Gastroesophageal sphincter (tissue), 4 donors: ENCODE results near the gene DPEP3. TPM values are rescaled to one million over a fixed set of nuclear protein-coding genes. Genes with fewer than 3 reads are reported as not detected.

ENCODE experiments used
- ATAC-seq: fragments of 150-250 bp; one replicate; pipeline ENCODE4 v1.9.1; 2016; ENCODE audit warnings: mild to moderate bottlenecking, moderate library complexity
- H3K27ac ChIP-seq, 4 donors: fragments of 200-600 bp; sonication (generic) in 3 of 4; 1 replicate in 3 of 4; 2 replicates in 1 of 4; pipeline ENCODE4 v1.5.1; 2016 to 2019
- H3K27me3 ChIP-seq: fragments of 200-600 bp; sonication (generic); one replicate; pipeline ENCODE4 v1.5.1; 2019
- H3K36me3 ChIP-seq, 2 donors: fragments of 200-600 bp; sonication (generic); one replicate each; pipeline ENCODE4 v1.5.1; 2019; ENCODE audit warnings: control low read depth in 1 of 2
- H3K4me1 ChIP-seq, 3 donors: fragments of 200-600 bp; sonication (generic); 1 replicate in 2 of 3; 2 replicates in 1 of 3; pipeline ENCODE4 v1.5.1; 2016 to 2019; ENCODE audit warnings: control low read depth in 2 of 3
- H3K4me3 ChIP-seq, 2 donors: fragments of 200-600 bp; sonication (generic); one replicate each; pipeline ENCODE4 v1.5.1; 2019; ENCODE audit warnings: mild to moderate bottlenecking in 1 of 2, moderate library complexity in 1 of 2
- H3K9me3 ChIP-seq, 3 donors: fragments of 200-600 bp; sonication (generic); one replicate each; pipeline ENCODE4 v1.5.1; 2017 to 2019; ENCODE audit warnings: control low read depth in 2 of 3
- EP300 ChIP-seq: sonication (generic); formaldehyde crosslinking; IDR thresholded peaks from one replicate; pipeline ENCODE4 v1.6.1; 2017; ENCODE audit warnings: antibody characterized with exemption, mild to moderate bottlenecking
- POLR2A ChIP-seq, 2 donors: fragments of 450-650 bp; IDR thresholded peaks; one replicate each; pipeline ENCODE4 v1.6.1; 2017; ENCODE audit warnings: antibody characterized with exemption in 2 of 2, mild to moderate bottlenecking in 2 of 2, moderate library complexity in 1 of 2
- POLR2AphosphoS5 ChIP-seq: sonication (generic); formaldehyde crosslinking; IDR thresholded peaks from one replicate; pipeline ENCODE4 v1.6.1; 2017; ENCODE audit warnings: antibody characterized with exemption
- WGBS, 2 donors: methylation state at CpG; one replicate each; pipeline ENCODE4 v1.1.5; 2018; ENCODE audit warnings: low coverage in 1 of 2; 5-methylcytosine and 5-hydroxymethylcytosine counted together
- total RNA-seq, 4 donors: library from RNA; depleted of rRNA; stranded (reverse); fragments of >200 nt; gene quantifications; one replicate each; pipeline ENCODE4 v1.1.0, GENCODE V29; 2016
- TF ChIP-seq, protein P1 (sequence below), 4 experiments: fragments of 200-600 bp in 2 of 4; fragments of 450-650 bp in 2 of 4; sonication (generic) in 1 of 4; IDR thresholded peaks; one replicate each; pipeline ENCODE4 v1.5.1; 2017 to 2019; ENCODE audit warnings: antibody characterized with exemption in 4 of 4, mild to moderate bottlenecking in 2 of 4, moderate library complexity in 2 of 4

Gene DPEP3
- total RNA-seq, 4 donors from 2014 or later, result 1.4 TPM; not detected in 3

DNA sequence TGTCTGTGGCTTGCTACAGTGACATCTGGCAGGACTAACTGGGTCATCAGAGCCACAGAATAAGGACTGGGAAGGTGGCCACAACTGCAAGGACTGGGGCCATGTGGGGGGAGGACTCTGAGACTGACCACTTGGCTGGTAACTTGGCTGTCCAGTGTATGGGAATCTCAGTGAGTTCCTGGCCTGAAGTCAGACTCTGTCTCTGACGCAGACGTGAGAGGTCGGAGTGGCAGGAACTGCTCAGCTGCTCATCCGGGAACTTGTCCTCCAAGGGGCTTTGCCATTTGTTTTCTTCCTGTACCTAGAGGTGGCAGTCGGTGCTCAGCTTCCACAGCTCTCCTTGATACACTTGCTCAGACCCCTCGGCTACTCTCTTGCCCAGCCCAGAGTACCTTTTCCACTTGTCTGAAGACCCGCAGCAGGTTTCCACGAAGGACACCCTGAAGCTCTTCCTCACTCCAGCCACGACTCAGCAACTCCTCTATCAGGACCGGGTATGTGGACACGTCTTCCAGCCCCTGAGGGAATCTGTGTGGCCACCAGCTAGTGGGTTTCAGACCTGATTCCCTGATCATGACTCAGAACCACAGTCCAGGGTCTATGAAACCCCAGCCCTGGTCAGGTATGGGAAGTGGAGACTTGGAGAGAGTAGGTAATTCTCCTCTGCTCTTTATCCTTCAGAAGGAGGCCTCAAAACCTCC, 7.3 kb upstream of the DPEP3 start:
- H3K27ac ChIP-seq, result no peak overlapping the region
- H3K27me3 ChIP-seq, result peaks cover 3% of the 10 kb centered on the region
- no peaks in the 10 kb centered on the region for H3K36me3 ChIP-seq
- no peaks in the 10 kb centered on the region for H3K9me3 ChIP-seq
- H3K4me3 ChIP-seq, result no peak overlapping the region
- no peak for TF ChIP-seq POLR2AphosphoS5
- peaks cover 0 to 20% (median 0%) of the 10 kb centered on the region in 3 donors for H3K4me1 ChIP-seq
- no peak for ATAC-seq
- 38 to 100% methylated on average over 1 to 2 of the region's 11 CpGs for WGBS, 2 donors

DNA sequence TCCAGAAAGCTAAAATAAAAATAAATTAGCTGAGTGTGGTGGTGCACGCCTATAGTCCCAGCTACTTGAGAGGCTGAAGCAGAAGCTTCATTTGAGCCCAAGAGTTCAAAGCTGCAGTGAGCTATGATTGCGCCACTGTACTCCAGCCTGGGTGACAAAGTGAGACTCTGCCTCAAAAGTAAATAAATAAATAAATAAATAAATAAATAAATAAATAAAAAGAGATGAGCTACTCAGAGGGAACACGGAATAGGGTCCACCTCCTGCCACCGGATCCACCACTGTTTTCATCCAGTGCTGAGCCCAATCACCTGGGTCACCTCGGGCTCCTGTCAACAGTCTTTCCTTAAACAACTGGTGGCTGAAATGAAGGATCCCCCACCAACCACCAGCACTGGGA, 6.7 kb upstream of the DPEP3 start:
- H3K4me3 ChIP-seq, result no peak overlapping the region
- H3K9me3 ChIP-seq, result no peaks in the 10 kb centered on the region
- ATAC-seq, result no peak
- no peak overlapping the region for H3K27ac ChIP-seq
- no peaks in the 10 kb centered on the region for H3K36me3 ChIP-seq
- whole genome bisulfite sequencing, 2 donors, result 81 to 100% methylated on average over 1 to 5 of the region's 5 CpGs
- peaks cover 0 to 17% (median 0%) of the 10 kb centered on the region in 3 donors for H3K4me1 ChIP-seq
- no peak for TF ChIP-seq POLR2A (IDR thresholded peaks at IDR 0.05)
- TF ChIP-seq POLR2AphosphoS5, result no peak
- TF ChIP-seq, protein P1, sequence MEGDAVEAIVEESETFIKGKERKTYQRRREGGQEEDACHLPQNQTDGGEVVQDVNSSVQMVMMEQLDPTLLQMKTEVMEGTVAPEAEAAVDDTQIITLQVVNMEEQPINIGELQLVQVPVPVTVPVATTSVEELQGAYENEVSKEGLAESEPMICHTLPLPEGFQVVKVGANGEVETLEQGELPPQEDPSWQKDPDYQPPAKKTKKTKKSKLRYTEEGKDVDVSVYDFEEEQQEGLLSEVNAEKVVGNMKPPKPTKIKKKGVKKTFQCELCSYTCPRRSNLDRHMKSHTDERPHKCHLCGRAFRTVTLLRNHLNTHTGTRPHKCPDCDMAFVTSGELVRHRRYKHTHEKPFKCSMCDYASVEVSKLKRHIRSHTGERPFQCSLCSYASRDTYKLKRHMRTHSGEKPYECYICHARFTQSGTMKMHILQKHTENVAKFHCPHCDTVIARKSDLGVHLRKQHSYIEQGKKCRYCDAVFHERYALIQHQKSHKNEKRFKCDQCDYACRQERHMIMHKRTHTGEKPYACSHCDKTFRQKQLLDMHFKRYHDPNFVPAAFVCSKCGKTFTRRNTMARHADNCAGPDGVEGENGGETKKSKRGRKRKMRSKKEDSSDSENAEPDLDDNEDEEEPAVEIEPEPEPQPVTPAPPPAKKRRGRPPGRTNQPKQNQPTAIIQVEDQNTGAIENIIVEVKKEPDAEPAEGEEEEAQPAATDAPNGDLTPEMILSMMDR (IDR thresholded peaks at IDR 0.05), result no peak
- TF ChIP-seq EP300, result no peak
- H3K27me3 ChIP-seq, result peaks cover 10% of the 10 kb centered on the region

DNA sequence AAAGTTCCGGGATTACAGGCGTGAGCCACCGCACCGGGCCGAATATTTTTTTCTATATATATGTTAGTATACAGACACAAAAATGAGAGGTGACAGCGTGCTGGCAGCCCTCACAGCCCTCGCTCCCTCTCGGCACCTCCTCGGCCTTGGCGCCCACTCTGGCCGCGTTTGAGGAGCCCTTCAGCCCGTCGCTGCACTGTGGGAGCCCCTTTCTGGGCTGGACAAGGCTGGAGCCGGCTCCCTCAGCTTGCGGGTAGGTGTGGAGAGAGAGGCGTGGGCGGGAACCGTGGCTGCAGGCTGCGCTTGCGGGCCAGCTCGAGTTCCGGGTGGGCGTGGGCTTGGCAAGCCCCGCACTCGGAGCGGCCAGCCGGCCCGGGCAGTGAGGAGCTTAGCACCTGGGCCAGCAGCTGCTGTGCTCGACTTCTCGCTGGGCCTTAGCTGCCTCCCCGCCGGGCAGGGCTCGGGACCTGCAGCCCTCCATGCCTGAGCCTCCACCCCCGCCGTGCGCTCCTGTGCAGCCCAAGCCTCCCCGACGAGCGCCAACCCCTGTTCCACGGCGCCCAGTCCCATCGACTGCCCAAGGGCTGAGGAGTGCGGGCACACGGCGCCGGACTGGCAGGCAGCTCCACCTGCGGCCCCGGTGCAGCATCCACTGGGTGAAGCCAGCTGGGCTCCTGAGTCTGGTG, 1.9 kb upstream of the DPEP3 start:
- Histone ChIP-seq H3K4me1 (peaks cover 0 to 17% (median 0%) of the 10 kb centered on the region in 3 donors), H3K4me3 (no peak overlapping the region), H3K27me3 (peaks cover 38% of the 10 kb centered on the region), H3K27ac (no peak overlapping the region), H3K9me3 (no peaks in the 10 kb centered on the region), H3K36me3 (no peaks in the 10 kb centered on the region)
- TF ChIP-seq EP300, result no peak
- TF ChIP-seq, protein P1 (IDR thresholded peaks at IDR 0.05), result no peak
- TF ChIP-seq POLR2A (IDR thresholded peaks at IDR 0.05), result no peak
- no peak for TF ChIP-seq POLR2AphosphoS5
- 77% methylated on average over 3 of the region's 49 CpGs; no CpG with 5 or more reads in 1 of the 2 donors for whole genome bisulfite sequencing, 2 donors
- no peak for ATAC-seq

DNA sequence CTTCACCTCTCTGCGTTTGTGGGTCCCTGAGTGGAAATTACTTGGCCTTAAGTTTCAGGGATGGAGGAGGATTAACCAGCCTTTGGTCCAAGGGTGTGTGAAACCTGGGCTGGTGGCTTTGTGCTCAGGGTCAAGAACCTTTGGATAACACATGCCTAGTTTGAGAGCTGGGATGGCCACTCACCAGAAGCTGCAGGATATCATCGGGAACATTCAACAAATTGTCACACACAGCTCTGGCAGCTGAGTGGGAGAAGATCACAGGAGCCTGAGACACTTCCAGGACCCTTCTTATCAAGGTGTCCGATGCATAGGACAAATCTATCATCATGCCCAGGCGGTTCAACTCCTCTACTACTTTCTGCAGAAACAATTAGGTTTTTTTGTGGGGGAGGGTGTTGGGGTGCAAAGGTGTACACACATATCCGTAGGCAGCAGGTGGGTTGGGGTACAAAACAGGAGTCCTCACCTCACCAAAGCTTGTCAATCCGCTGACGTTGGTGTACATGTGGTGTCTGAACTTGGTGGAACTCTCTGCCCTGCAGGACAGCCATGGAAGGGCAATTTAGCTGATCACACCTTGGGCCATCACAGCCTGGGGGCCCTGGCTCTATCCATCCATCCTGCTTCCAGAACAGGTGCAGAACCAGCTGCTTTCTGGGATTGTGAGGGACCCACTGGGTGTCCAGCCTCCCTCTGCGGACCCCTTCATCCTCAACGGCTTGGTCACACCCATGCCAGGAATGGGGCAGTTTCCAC, 2.7 kb downstream of the DPEP3 start:
- TF ChIP-seq POLR2AphosphoS5 (no peak), POLR2A (IDR thresholded peaks at IDR 0.05) (no peak), EP300 (no peak)
- TF ChIP-seq, protein P1 (IDR thresholded peaks at IDR 0.05), result no peak
- no peak for ATAC-seq
- Histone ChIP-seq H3K9me3 (no peaks in the 10 kb centered on the region), H3K4me1 (no peaks in the 10 kb centered on the region), H3K27me3 (peaks cover 36% of the 10 kb centered on the region), H3K27ac (no peak overlapping the region), H3K4me3 (no peak overlapping the region), H3K36me3 (no peaks in the 10 kb centered on the region)
- 54 to 90% methylated on average over 2 to 5 of the region's 9 CpGs for WGBS, 2 donors

DNA sequence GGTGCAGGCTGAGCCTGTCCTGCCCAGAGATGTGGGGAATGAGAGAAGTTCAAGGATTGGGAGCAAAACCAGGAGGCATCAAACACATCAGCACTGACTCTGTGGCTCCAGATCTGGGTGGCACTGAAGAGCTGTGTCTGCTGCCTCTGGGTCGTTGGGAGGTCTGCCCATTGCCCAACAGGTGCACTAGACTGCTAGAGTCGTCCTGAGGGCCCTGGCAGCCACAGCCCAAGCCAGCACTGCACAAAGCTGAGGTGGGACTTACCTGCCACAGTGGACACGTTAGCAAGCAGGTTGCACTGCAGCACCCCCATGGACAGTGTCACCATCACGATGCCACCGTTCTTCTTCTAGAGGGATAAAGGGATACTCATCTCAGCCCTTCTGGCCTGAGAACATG, 3.3 kb downstream of the DPEP3 start:
- no peak for ATAC-seq
- H3K27me3 ChIP-seq, result peaks cover 29% of the 10 kb centered on the region
- 80 to 83% methylated on average over 1 to 2 of the region's 5 CpGs for WGBS, 2 donors
- no peak overlapping the region for H3K27ac ChIP-seq
- no peak overlapping the region for H3K4me3 ChIP-seq
- H3K4me1 ChIP-seq, result no peaks in the 10 kb centered on the region
- H3K9me3 ChIP-seq, result no peaks in the 10 kb centered on the region
- H3K36me3 ChIP-seq, result no peaks in the 10 kb centered on the region
- no peak for TF ChIP-seq EP300
- TF ChIP-seq, protein P1 (IDR thresholded peaks at IDR 0.05), result no peak
- TF ChIP-seq POLR2A (IDR thresholded peaks at IDR 0.05), result no peak
- no peak for TF ChIP-seq POLR2AphosphoS5
